LNCaP clone FGC (cell line): ENCODE measurements around the gene SND1.
"Not testable (repeated sequence)": the region's sequence is repeated elsewhere in the genome, so short reads cannot be mapped to it uniquely, and the experiment has no call there.

Experiments
- DNase-seq: peaks from one replicate; pipeline ENCODE4 v3.0.0-alpha.2; 2011; ENCODE audit warnings: low read depth
- H3K4me3 ChIP-seq: 2 replicates; pipeline ENCODE4 v1.5.1; 2011; ENCODE audit warnings: mild to moderate bottlenecking, low read depth, low read length, control low read depth
- TF ChIP-seq, protein P1 (sequence below): IDR thresholded peaks from 2 replicates; pipeline ENCODE4 v1.5.1; 2012; ENCODE audit warnings: mild to moderate bottlenecking; ENCODE audit not compliant: control insufficient read depth, insufficient read depth; ENCODE audit errors: extremely low read depth

Gene SND1

GRCh38 chr7:128100949-128101713 lies 449.1 kb downstream of the SND1 start:
- TF ChIP-seq, protein P1, sequence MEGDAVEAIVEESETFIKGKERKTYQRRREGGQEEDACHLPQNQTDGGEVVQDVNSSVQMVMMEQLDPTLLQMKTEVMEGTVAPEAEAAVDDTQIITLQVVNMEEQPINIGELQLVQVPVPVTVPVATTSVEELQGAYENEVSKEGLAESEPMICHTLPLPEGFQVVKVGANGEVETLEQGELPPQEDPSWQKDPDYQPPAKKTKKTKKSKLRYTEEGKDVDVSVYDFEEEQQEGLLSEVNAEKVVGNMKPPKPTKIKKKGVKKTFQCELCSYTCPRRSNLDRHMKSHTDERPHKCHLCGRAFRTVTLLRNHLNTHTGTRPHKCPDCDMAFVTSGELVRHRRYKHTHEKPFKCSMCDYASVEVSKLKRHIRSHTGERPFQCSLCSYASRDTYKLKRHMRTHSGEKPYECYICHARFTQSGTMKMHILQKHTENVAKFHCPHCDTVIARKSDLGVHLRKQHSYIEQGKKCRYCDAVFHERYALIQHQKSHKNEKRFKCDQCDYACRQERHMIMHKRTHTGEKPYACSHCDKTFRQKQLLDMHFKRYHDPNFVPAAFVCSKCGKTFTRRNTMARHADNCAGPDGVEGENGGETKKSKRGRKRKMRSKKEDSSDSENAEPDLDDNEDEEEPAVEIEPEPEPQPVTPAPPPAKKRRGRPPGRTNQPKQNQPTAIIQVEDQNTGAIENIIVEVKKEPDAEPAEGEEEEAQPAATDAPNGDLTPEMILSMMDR = no peak
- no peak for DNase-seq
- H3K4me3 ChIP-seq = no peak overlapping the region

DNA sequence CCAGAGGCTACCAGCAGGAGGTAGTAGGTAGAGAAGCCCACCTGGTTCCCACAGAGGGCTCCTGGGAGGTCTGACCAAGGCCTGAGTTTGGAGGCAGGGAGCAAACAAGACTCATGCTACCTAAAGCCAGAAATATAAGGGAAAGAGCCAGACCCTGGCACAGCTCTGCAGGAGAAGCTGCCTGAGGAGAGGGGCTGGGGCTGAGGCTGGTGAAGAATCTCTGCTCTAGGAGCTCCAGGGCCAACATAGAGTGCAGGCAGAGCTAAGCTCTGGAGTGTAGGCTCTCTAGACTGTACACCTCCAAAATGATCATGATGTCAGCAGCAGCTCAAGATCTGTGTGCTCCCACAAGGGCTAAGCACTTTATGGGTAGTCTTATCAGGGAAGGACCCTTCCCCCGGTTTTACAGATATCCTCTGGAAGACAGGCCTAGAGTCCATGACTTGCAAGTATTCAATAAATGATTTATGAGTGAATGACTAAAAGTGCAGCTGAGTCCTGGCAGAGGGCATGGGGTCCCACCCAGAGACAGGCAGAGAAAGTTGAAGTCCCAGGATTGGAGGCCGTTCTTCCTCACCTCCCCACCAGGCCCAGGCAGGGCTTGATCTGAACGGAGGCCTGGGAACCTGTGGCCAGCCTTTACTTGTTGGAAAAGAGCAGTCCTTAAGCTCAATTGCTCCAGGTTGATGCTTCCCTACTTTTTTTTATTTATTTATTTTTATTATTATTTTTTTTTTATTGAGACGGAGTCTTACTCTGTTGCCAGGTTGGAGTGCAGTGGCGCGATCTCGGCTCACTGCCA lies 450.7 kb downstream of the SND1 start:
- no peak for DNase-seq

GRCh38 chr7:128103498-128104107 lies 451.6 kb downstream of the SND1 start:
- DNase-seq = no peak
- TF ChIP-seq, protein P1 = no peak
- H3K4me3 ChIP-seq = no peak overlapping the region

More for the DNA sequence above, 450.7 kb downstream of the SND1 start:
- TF ChIP-seq, protein P1 = no peak
- no peak overlapping the region for H3K4me3 ChIP-seq

DNA sequence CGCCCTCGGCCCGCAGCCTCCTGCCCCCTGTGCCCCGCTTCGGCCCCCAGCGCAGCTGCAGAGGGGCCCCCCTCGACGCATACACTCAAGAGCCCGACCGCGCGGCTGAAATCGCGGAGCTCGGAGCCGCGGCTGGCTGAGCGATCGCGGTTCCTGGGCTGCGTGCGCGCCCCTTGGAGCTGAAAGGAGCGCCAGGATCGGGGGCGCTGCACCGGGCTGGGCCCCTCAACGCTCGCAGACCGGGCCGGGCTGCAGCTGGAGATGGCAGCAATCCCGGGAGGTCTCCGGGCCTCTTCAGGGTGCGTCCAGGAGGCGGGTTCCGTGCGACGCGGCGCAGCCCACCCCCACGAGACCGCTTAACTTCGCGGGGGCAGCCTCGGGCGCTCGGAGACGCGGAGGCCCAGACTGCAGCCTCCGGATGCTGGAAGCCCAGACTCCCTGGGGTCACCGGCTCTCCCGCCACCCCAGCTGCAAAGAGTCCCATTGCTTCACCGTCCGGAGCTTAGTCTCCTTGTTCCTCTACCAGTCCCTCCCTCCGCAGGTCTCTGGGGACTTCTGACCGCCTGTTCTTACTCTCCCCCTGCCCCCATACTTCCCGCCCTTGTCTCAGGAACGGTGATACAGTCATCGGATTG lies 452.2 kb downstream of the SND1 start:
- no peak for DNase-seq
- H3K4me3 ChIP-seq = no peak overlapping the region
- TF ChIP-seq, protein P1 = no peak

DNA sequence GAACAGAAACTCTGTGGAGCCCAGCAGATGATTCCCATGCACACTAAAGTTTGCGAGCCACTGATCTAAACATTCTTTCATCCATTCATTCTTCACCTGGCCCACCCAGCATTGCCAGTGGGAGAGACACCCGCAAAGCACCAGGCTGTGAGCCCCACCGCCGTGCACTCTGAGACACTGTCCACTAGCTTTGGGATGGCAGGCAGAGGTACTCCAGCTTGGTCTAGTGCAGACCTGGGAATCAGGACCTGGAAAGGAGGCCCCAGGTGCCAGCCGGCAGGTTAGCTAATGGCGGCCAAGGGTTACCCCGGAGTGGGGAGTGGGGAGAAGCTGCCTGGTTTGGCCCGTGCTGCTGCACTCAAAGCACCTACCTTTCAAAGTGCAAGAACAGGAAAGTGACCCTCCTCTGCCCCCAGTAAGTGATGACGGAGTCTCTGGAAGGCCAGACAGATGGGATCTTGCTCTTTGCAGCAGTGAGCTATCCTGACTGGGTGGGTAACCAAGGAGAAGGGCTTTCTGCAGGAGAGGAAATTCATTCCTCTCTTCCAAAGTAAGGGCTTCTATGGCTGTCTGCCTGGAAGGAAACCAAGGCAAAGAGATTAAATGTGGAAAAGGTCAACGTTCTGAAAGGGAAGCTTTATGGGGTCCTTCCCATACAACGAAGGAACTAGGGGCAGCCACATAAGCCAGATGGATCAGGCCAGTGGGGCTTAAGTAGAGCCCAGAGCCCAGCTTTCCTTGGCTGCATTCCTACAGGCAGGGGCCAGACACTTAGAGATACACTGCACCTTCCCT lies 453.4 kb downstream of the SND1 start:
- DNase-seq = no peak
- H3K4me3 ChIP-seq = no peak overlapping the region
- TF ChIP-seq, protein P1 = no peak

DNA sequence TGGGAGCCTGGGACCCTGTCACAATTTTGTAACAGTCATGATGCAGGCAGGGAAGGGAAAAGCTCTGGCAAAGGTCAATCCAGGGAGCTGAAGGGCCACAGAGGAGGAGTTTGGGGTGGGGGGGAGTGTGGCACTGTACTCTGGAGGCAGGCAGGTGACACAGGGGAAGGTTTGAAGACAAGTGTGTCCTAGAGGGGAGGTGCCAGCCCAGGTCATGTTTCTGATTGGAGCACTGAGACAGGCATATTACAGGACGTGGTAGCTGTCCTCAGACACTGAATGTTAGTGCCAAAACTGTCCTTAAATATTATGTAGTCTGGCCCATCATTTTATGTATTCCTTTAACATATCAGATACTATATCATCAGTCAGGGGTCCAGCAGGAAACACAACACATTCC lies 454.8 kb downstream of the SND1 start:
- TF ChIP-seq, protein P1 = no peak
- no peak overlapping the region for H3K4me3 ChIP-seq
- DNase-seq = no peak

GRCh38 chr7:128107516-128107915 lies 455.5 kb downstream of the SND1 start:
- not testable (repeated sequence) for H3K4me3 ChIP-seq, DNase-seq
